Measurements from ENCODE around the gene C16orf89. TPM values are rescaled to one million over a fixed set of nuclear protein-coding genes. Genes with fewer than 3 reads are reported as not detected.

Gene C16orf89
- total RNA-seq, 1 experiment from 2014 or later, result not detected

- no TSS peak for BruUV-seq (replicated peaks)
- Mint-ChIP-seq H3K36me3 (ENCODE audit: insufficient read depth, unreplicated experiment) (no peaks in the 10 kb centered on the region), H3K9me3 (ENCODE audit: unreplicated experiment) (no peaks in the 10 kb centered on the region), H3K27ac (ENCODE audit: low read depth, unreplicated experiment) (no peak overlapping the region), H3K4me3 (ENCODE audit: unreplicated experiment) (no peak overlapping the region), H3K27me3 (ENCODE audit: insufficient read depth, unreplicated experiment) (peaks cover 10% of the 10 kb centered on the region), H3K4me1 (ENCODE audit: insufficient read depth, unreplicated experiment) (no peaks in the 10 kb centered on the region)
- ChIA-PET CTCF (interaction anchor here (0.7 kb wide), 1 partner anchor 18 kb away, joined by 3 read pairs; no protein-coding TSS in a partner anchor), POLR2A (no interaction called here)
- no peak for DNase-seq (ENCODE audit: unreplicated experiment)
- intact Hi-C loops (cut with micrococcal nuclease), result no loop called here
- no peak for TF ChIP-seq CTCF (IDR thresholded peaks at IDR 0.05; ENCODE audit: unreplicated experiment)
Measured at GRCh38 chr16:5001571-5001970, 64.2 kb downstream of the C16orf89 start.

- POLR2A ChIA-PET, result no interaction called here
- Mint-ChIP-seq H3K4me1 (ENCODE audit: insufficient read depth, unreplicated experiment) (no peaks in the 10 kb centered on the region), H3K4me3 (ENCODE audit: unreplicated experiment) (no peak overlapping the region), H3K27ac (ENCODE audit: low read depth, unreplicated experiment) (no peak overlapping the region), H3K36me3 (ENCODE audit: insufficient read depth, unreplicated experiment) (no peaks in the 10 kb centered on the region), H3K27me3 (ENCODE audit: insufficient read depth, unreplicated experiment) (peaks cover 10% of the 10 kb centered on the region), H3K9me3 (ENCODE audit: unreplicated experiment) (no peaks in the 10 kb centered on the region)
- intact Hi-C loops (cut with micrococcal nuclease), result no loop called here
- TF ChIP-seq CTCF (IDR thresholded peaks at IDR 0.05; ENCODE audit: unreplicated experiment), result no peak
- CTCF ChIA-PET, result no interaction called here
- no peak for DNase-seq (ENCODE audit: unreplicated experiment)
- BruUV-seq (replicated peaks), result no TSS peak
Measured at GRCh38 chr16:5000573-5001001, 65.2 kb downstream of the C16orf89 start.

GRCh38 chr16:4994719-4995434, 70.9 kb downstream of the C16orf89 start:
- peaks cover 10% of the 10 kb centered on the region for H3K27me3 Mint-ChIP-seq (ENCODE audit: insufficient read depth, unreplicated experiment)
- intact Hi-C loops (cut with micrococcal nuclease), result no loop called here
- TF ChIP-seq CTCF (IDR thresholded peaks at IDR 0.05; ENCODE audit: unreplicated experiment), result no peak
- H3K4me3 Mint-ChIP-seq (ENCODE audit: unreplicated experiment), result no peak overlapping the region
- no TSS peak for BruUV-seq (replicated peaks)
- ChIA-PET POLR2A (no interaction called here), CTCF (no interaction called here)
- no peaks in the 10 kb centered on the region for H3K36me3 Mint-ChIP-seq (ENCODE audit: insufficient read depth, unreplicated experiment)
- H3K9me3 Mint-ChIP-seq (ENCODE audit: unreplicated experiment), result no peaks in the 10 kb centered on the region
- no peak overlapping the region for H3K27ac Mint-ChIP-seq (ENCODE audit: low read depth, unreplicated experiment)
- H3K4me1 Mint-ChIP-seq (ENCODE audit: insufficient read depth, unreplicated experiment), result no peaks in the 10 kb centered on the region
- DNase-seq (ENCODE audit: unreplicated experiment), result no peak

Other genes starting within 250 kb of the C16orf89 start
- 67.3 and 77.3 TPM in 2 replicates for gene GLYR1, start 218.7 kb downstream of the C16orf89 start, total RNA-seq (2022)
- gene UBN1, start 218.5 kb downstream of the C16orf89 start, total RNA-seq (2022), result 33.3 and 38.1 TPM in 2 replicates
- gene PPL, start 128.8 kb downstream of the C16orf89 start, total RNA-seq (2022), result 49.1 and 50.1 TPM in 2 replicates
- 0.22 TPM in 1 of 2 replicates, not detected in the other for gene SEC14L5, start 107.6 kb downstream of the C16orf89 start, total RNA-seq (2022)
- gene NAGPA, start 32.0 kb downstream of the C16orf89 start, total RNA-seq (2022), result 4.9 and 8.7 TPM in 2 replicates
- gene ALG1, start 5.9 kb upstream of the C16orf89 start, total RNA-seq (2022), result 28.5 and 29.1 TPM in 2 replicates
- gene EEF2KMT, start 31.8 kb upstream of the C16orf89 start, total RNA-seq (2022), result 16.5 and 25.8 TPM in 2 replicates

Data from MCF 10A (cell line).